Fibroblast of pulmonary artery (primary cell): ENCODE measurements around the gene RANBP6.

Source experiments
- DNase-seq: peaks from one replicate; pipeline ENCODE4 v3.0.0-alpha.2; 2010; ENCODE audit warnings: low read depth
- H3K4me3 ChIP-seq: replicated peaks from 2 replicates; pipeline ENCODE4 v1.5.1; 2011; ENCODE audit warnings: low read depth, mild to moderate bottlenecking, control low read depth, low read length, moderate library complexity
- TF ChIP-seq, protein P1 (sequence below): IDR thresholded peaks from 2 replicates; pipeline ENCODE4 v1.5.1; 2011; ENCODE audit warnings: mild to moderate bottlenecking, control low read depth, low read length, inconsistent platforms; ENCODE audit errors: missing control alignments

RANBP6 gene

GRCh38 chr9:6006749-6007057 is 8.7 kb downstream of the RANBP6 start:
- H3K4me3 ChIP-seq = peak overlapping the region; percentile 75
- peak; percentile 80 for DNase-seq
- TF ChIP-seq, protein P1, sequence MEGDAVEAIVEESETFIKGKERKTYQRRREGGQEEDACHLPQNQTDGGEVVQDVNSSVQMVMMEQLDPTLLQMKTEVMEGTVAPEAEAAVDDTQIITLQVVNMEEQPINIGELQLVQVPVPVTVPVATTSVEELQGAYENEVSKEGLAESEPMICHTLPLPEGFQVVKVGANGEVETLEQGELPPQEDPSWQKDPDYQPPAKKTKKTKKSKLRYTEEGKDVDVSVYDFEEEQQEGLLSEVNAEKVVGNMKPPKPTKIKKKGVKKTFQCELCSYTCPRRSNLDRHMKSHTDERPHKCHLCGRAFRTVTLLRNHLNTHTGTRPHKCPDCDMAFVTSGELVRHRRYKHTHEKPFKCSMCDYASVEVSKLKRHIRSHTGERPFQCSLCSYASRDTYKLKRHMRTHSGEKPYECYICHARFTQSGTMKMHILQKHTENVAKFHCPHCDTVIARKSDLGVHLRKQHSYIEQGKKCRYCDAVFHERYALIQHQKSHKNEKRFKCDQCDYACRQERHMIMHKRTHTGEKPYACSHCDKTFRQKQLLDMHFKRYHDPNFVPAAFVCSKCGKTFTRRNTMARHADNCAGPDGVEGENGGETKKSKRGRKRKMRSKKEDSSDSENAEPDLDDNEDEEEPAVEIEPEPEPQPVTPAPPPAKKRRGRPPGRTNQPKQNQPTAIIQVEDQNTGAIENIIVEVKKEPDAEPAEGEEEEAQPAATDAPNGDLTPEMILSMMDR = no peak

GRCh38 chr9:6000955-6001354 is 14.5 kb downstream of the RANBP6 start:
- no peak overlapping the region for H3K4me3 ChIP-seq
- no peak for DNase-seq
- TF ChIP-seq, protein P1 = no peak

DNA sequence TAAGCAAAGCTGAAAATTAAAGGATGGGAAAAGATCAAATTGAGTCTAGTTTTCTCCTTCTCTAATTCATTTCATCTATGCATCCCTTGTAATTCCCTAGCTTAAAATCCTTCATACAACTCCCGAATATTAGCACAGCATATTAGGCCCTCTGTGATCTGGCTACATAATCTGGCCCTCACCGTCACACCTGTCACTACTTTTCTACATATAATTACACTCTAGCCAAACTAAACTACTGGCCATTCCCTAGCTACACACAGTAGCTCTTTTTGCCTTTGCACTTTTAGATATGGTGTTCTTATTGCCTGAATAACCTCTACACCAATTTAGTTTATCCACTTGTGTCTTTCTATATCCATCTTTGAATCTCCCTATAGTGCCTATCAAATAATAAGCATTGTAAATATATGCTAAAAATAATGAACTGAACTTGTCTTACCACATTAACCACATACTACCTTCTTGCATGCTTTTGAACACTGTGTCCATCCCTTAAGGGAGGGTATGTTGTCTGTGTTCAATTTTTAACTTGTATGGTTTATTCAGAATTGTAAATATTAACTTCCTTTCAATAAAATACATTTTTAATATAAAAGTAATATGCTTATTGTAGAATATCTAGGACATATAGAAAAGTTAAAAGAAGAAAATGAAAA is 15.9 kb downstream of the RANBP6 start:
- no peak overlapping the region for H3K4me3 ChIP-seq
- no peak for DNase-seq
- TF ChIP-seq, protein P1 = no peak

GRCh38 chr9:5994493-5994892 is 20.9 kb downstream of the RANBP6 start:
- no peak overlapping the region for H3K4me3 ChIP-seq
- DNase-seq = no peak
- TF ChIP-seq, protein P1 = no peak

DNA sequence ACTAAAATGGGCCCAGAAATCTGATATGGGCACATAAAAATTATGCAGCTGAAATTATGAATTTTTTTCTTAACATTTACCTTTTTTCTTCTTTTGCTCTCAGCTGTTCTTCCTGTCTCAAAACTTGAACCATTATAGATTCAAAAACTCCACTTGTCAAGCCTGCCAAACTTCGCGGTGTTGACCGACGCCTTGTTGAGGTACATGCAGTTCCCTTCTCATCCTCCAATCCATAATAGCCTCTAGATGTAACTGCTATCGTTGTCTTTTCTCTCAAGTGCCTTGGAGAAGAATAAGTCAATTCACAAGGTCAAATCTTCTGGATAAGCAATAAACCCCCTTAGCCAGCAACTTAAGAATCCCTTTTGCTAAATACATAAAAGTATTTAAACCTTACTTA is 27.2 kb downstream of the RANBP6 start:
- TF ChIP-seq, protein P1 = no peak
- DNase-seq = no peak
- H3K4me3 ChIP-seq = no peak overlapping the region

DNA sequence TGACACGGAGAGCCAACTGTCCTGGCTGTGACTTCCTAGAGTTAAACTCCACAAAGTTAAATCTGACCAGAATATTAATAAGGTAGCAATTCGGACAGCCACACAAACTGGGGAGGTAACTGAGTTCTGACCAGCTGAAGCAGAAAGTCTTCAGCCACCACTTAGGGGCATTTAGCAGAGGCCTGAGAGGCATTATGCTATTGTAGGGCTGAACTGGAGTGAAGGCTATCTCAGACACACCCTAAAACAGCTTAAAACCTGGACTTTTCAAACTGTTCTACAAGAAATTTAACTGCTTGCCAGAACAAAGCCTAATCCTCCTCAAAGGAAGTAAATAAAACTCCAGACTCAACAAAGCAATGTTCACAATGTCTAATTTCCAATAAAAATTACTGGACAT is 32.4 kb downstream of the RANBP6 start:
- TF ChIP-seq, protein P1 = no peak
- no peak for DNase-seq
- H3K4me3 ChIP-seq = no peak overlapping the region

- no peak overlapping the region for H3K4me3 ChIP-seq
- TF ChIP-seq, protein P1 = no peak
- DNase-seq = no peak
Observed at GRCh38 chr9:5982317-5982716, 33.1 kb downstream of the RANBP6 start.
